AG04449 (cell line): ENCODE data around the gene CD6.

Source experiments
- CTCF ChIA-PET: fragments of 350-600 bp; formaldehyde crosslinking; extraction: SDS; loops from one replicate; lab custom pipeline; 2021; ENCODE audit warnings: antibody characterized with exemption; lab: Yijun Ruan, JAX
- POLR2A ChIA-PET: fragments of 400-600, 350-600 bp; formaldehyde crosslinking; extraction: SDS; loops from one replicate; lab custom pipeline; 2020; ENCODE audit warnings: antibody characterized with exemption, inconsistent platforms; lab: Yijun Ruan, JAX
- DNase-seq: peaks from one replicate; pipeline ENCODE4 v3.0.0-alpha.2; 2010; ENCODE audit warnings: low read depth, low spot score
- H3K4me3 ChIP-seq: 2 replicates; pipeline ENCODE4 v1.5.1; 2011; ENCODE audit warnings: low read depth, mild to moderate bottlenecking, control low read depth, low read length
- TF ChIP-seq, protein P1 (sequence below): IDR thresholded peaks from one replicate; pipeline ENCODE4 v1.5.1; 2011; ENCODE audit warnings: mild to moderate bottlenecking, moderate library complexity, low read length, control low read depth, inconsistent platforms; ENCODE audit not compliant: insufficient read depth; ENCODE audit errors: missing control alignments

The CD6 gene

DNA sequence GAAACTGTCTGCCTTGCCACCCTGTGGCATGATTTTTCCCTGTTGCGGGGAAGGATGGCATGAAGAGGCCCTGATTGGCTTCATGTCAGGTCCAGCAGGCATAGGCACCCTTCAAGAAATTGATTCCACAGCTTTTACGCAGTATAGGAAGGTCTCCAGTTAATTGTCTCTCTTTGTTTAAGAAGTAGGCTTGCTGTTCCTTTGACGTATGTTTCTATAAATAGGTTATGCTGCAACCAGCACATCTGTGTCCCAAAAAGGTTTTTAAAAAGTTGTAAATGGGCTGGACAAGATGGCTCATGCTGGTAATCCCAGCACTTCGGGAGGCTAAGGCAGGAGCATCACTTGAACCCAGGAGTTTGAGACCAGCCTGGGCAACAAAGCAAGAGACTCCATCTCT, 62.6 kb downstream of the CD6 start:
- TF ChIP-seq, protein P1, sequence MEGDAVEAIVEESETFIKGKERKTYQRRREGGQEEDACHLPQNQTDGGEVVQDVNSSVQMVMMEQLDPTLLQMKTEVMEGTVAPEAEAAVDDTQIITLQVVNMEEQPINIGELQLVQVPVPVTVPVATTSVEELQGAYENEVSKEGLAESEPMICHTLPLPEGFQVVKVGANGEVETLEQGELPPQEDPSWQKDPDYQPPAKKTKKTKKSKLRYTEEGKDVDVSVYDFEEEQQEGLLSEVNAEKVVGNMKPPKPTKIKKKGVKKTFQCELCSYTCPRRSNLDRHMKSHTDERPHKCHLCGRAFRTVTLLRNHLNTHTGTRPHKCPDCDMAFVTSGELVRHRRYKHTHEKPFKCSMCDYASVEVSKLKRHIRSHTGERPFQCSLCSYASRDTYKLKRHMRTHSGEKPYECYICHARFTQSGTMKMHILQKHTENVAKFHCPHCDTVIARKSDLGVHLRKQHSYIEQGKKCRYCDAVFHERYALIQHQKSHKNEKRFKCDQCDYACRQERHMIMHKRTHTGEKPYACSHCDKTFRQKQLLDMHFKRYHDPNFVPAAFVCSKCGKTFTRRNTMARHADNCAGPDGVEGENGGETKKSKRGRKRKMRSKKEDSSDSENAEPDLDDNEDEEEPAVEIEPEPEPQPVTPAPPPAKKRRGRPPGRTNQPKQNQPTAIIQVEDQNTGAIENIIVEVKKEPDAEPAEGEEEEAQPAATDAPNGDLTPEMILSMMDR: no peak
- DNase-seq: no peak
- H3K4me3 ChIP-seq: no peak overlapping the region
- ChIA-PET POLR2A (no interaction called here), CTCF (no interaction called here)

DNA sequence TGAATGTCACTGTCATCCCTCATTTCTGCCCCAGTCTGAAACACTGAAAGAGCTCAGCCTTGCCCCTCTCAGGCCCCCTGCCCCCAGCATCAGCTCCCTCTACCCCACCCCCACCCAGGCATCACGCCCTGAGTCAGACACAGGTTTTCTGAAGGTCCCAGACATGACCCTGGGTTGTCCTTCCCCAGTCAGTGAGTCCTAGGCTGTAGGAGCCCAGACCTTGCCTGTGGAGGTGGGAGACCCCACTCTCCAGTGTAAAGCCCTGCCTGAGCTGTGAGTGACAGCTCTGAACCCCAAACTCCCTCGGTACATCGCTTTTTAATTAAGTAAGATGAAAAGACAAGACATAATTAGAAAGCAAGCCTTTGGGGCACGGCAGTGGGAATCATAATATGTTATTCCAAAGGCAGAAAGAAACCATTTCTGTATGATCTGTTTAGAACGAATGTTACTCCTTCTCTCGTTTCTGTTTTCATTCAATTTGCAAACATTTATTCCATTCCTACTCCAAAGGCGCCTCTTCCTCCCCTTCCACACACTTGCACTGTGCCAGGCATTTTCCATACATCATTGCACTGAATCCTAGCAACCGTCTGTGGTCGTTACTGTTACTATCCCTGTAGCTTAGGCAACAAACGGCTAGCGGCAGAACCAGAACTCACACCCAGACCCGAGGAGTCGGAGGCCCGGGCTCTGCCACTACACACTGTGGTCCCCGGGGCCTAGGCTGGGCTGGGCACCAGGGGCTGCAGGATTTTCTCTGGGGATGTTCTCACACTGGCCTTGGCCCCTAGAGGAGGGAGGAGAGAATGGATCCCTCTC, 63.4 kb downstream of the CD6 start:
- ChIA-PET POLR2A (no interaction called here), CTCF (no interaction called here)
- TF ChIP-seq, protein P1: no peak
- no peak overlapping the region for H3K4me3 ChIP-seq
- DNase-seq: no peak

DNA sequence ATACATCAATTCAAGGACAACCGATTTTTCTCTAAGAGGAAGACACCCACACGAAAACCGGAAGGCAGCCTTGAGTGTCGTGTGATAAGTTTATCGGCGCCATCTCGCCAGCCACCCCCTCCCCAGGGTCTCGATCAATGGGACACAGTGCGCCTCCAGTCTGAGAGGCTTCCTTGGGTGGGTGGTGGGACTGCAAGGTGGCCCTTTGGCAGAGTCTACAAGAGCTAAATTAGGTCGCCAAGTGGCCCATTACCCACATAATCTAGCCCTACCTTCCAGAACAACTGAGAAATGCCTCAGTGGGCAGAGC, 64.0 kb downstream of the CD6 start:
- DNase-seq: no peak
- no peak overlapping the region for H3K4me3 ChIP-seq
- ChIA-PET POLR2A (no interaction called here), CTCF (no interaction called here)
- TF ChIP-seq, protein P1: no peak

DNA sequence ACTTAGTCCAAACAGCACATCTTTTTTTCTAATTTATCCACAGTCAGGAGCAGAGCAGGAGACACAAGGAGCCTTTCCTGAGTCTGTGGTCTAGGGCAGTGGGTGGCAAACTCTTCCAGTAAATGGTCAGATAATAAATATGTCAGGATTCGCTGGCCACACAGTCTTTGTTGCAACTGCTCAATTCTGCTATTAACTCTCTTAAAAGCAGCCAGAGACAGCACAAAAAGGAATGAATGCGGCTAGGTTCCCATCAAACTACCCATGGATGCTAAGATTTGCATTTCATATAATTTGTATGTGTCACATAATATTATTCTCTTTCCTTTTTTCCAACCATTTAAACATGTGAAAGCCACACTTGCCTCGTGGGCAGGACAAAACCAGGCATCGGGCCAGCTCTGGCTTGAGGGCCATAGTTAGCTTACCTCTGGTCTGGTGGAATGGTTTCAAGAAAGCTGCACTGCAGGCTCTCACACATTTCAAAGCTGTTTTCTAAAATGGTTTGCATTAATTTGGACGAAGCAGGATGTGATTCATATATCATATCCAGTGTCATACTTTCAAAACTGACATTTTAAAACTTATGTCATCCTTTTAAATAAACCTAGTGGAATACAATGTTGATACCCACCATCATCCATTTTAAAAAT, 66.1 kb downstream of the CD6 start:
- DNase-seq: no peak
- no peak overlapping the region for H3K4me3 ChIP-seq
- CTCF ChIA-PET: no interaction called here
- POLR2A ChIA-PET: no interaction called here
- TF ChIP-seq, protein P1: no peak

DNA sequence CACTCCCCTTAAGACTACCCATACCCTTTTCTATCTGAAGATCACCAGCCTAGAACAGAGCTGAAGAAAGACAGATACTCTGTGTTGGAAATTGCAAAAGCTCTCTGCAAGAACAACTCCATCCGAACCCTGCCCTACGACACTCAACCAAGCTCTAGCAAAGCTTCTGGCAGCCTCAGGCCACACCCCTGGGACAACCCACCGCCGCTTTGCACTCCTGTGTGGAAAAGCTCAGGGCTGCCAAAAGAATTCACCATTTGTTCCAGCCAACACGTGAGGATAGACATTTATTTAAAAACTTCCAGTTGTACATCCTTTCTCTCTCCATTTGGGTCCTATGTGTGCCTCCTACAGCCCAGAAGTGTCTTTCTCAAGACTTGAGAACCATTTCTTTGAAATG, 68.4 kb downstream of the CD6 start:
- DNase-seq: no peak

More for the DNA sequence above, 68.4 kb downstream of the CD6 start:
- ChIA-PET POLR2A (interaction anchor here (0.6 to 0.9 kb wide), 2 partner anchors 9 to 11 kb away, joined by 3 read pairs; no protein-coding TSS in a partner anchor), CTCF (interaction anchor here (1.1 kb wide), 1 partner anchor 89 kb away, joined by 3 read pairs; no protein-coding TSS in a partner anchor)
- no peak overlapping the region for H3K4me3 ChIP-seq
- TF ChIP-seq, protein P1: no peak
